Activated T-cell treated with anti-CD3 and anti-CD28 coated beads, Interleukin-2, amount 50 U/mL, for 4 hours (primary cell): ENCODE data around the gene DTX2. TPM values are rescaled to one million over a fixed set of nuclear protein-coding genes. Genes with fewer than 3 reads are reported as not detected.
"Not testable (repeated sequence)": the region's sequence is repeated elsewhere in the genome, so short reads cannot be mapped to it uniquely, and the experiment has no call there.

Experiments
- ATAC-seq, 2 donors: fragments of 200-7000 bp; cut with Tn5 transposase; one replicate each; pipeline ENCODE4 v1.10.0; 2021
- DNase-seq: peaks from one replicate; pipeline ENCODE4 v3.0.0-alpha.2; 2020
- H3K27me3 Mint-ChIP-seq: one replicate; pipeline ENCODE4 v1.8.0; 2021; ENCODE audit warnings: low read depth, mixed read lengths
- H3K36me3 Mint-ChIP-seq: one replicate; pipeline ENCODE4 v1.8.0; 2022; ENCODE audit warnings: mixed read lengths; ENCODE audit not compliant: insufficient read depth
- H3K4me1 Mint-ChIP-seq: one replicate; pipeline ENCODE4 v1.8.0; 2021; ENCODE audit warnings: low read depth, mixed read lengths
- H3K4me3 Mint-ChIP-seq: one replicate; pipeline ENCODE4 v1.8.0; 2021; ENCODE audit warnings: mild to moderate bottlenecking, moderate library complexity, mixed read lengths
- H3K9me3 Mint-ChIP-seq: one replicate; pipeline ENCODE4 v1.8.0; 2021; ENCODE audit warnings: mixed read lengths
- total RNA-seq, 3 donors: library from RNA; stranded (reverse); gene quantifications; one replicate each; pipeline ENCODE4 v1.2.1, GENCODE V29; 2021

Gene DTX2
- total RNA-seq, 3 donors from 2014 or later, result 17.7 to 25.7 (median 21.7) TPM

- Mint-ChIP-seq H3K36me3 (no peaks in the 10 kb centered on the region), H3K27me3 (no peaks in the 10 kb centered on the region), H3K4me3 (no peak within 1 kb of the TSS), H3K9me3 (no peaks in the 10 kb centered on the region), H3K4me1 (peaks cover 3% of the 10 kb centered on the region)
- DNase-seq (no peak), ATAC-seq (peak in 1 of 2 donors; percentile 32)
Observed at GRCh38 chr7:76509931-76510877, 48.7 kb downstream of the DTX2 start, which contains the start of gene UPK3B. TSS of gene UPK3B (plus strand) at chr7:76510552. CDS start at chr7:76510653, 101 bp downstream.

GRCh38 chr7:76511200-76511910 lies 49.8 kb downstream of the DTX2 start:
- H3K9me3 Mint-ChIP-seq, DNase-seq, H3K36me3 Mint-ChIP-seq, H3K4me3 Mint-ChIP-seq, H3K4me1 Mint-ChIP-seq, H3K27me3 Mint-ChIP-seq: not testable (repeated sequence)
- ATAC-seq, result peak in 1 of 2 donors; percentile 21

GRCh38 chr7:76511911-76512885 lies 50.7 kb downstream of the DTX2 start:
- not testable (repeated sequence) for H3K27me3 Mint-ChIP-seq, H3K36me3 Mint-ChIP-seq, H3K4me3 Mint-ChIP-seq, H3K4me1 Mint-ChIP-seq, H3K9me3 Mint-ChIP-seq, DNase-seq, ATAC-seq

- Mint-ChIP-seq H3K36me3 (no peaks in the 10 kb centered on the region), H3K4me3 (no peak overlapping the region), H3K4me1 (peaks cover 3% of the 10 kb centered on the region), H3K27me3 (no peaks in the 10 kb centered on the region), H3K9me3 (no peaks in the 10 kb centered on the region)
- no peak for DNase-seq
- no peak for ATAC-seq
Observed at GRCh38 chr7:76512941-76513816, 51.7 kb downstream of the DTX2 start.

GRCh38 chr7:76513817-76514799 lies 52.6 kb downstream of the DTX2 start:
- Mint-ChIP-seq H3K4me3 (no peak overlapping the region), H3K36me3 (no peaks in the 10 kb centered on the region), H3K4me1 (peaks cover 3% of the 10 kb centered on the region), H3K9me3 (no peaks in the 10 kb centered on the region), H3K27me3 (no peaks in the 10 kb centered on the region)
- DNase-seq (no peak), ATAC-seq (no peak)

- Mint-ChIP-seq H3K4me1 (no peaks in the 10 kb centered on the region), H3K27me3 (no peaks in the 10 kb centered on the region), H3K9me3 (no peaks in the 10 kb centered on the region), H3K36me3 (no peaks in the 10 kb centered on the region), H3K4me3 (no peak overlapping the region)
- no peak for ATAC-seq
- no peak for DNase-seq
Observed at GRCh38 chr7:76514926-76515771, 53.6 kb downstream of the DTX2 start.

GRCh38 chr7:76515999-76516443 lies 54.5 kb downstream of the DTX2 start:
- Mint-ChIP-seq H3K4me3 (no peak overlapping the region), H3K36me3 (no peaks in the 10 kb centered on the region), H3K4me1 (no peaks in the 10 kb centered on the region), H3K27me3 (no peaks in the 10 kb centered on the region), H3K9me3 (no peaks in the 10 kb centered on the region)
- DNase-seq (no peak), ATAC-seq (no peak)

GRCh38 chr7:76516932-76517331 lies 55.4 kb downstream of the DTX2 start:
- not testable (repeated sequence) for H3K4me1 Mint-ChIP-seq, ATAC-seq, DNase-seq, H3K4me3 Mint-ChIP-seq, H3K36me3 Mint-ChIP-seq, H3K27me3 Mint-ChIP-seq, H3K9me3 Mint-ChIP-seq

- H3K27me3 Mint-ChIP-seq, H3K9me3 Mint-ChIP-seq, H3K36me3 Mint-ChIP-seq, H3K4me3 Mint-ChIP-seq, DNase-seq, H3K4me1 Mint-ChIP-seq, ATAC-seq: not testable (repeated sequence)
Observed at GRCh38 chr7:76526183-76526582, 64.7 kb downstream of the DTX2 start.

- not testable (repeated sequence) for H3K4me3 Mint-ChIP-seq, ATAC-seq, H3K27me3 Mint-ChIP-seq
Observed at GRCh38 chr7:76531643-76532042, 70.1 kb downstream of the DTX2 start.

GRCh38 chr7:76543197-76543596 lies 81.7 kb downstream of the DTX2 start, which contains the start of gene SPDYE16:
TSS of gene SPDYE16 (minus strand) at chr7:76543297. CDS start at chr7:76541459, 1,838 bp downstream.
- not testable (repeated sequence) for H3K9me3 Mint-ChIP-seq, H3K4me3 Mint-ChIP-seq, H3K36me3 Mint-ChIP-seq, H3K27me3 Mint-ChIP-seq, H3K4me1 Mint-ChIP-seq, DNase-seq, ATAC-seq

More at GRCh38 chr7:76531643-76532042, 70.1 kb downstream of the DTX2 start:
- DNase-seq, H3K9me3 Mint-ChIP-seq, H3K36me3 Mint-ChIP-seq, H3K4me1 Mint-ChIP-seq: not testable (repeated sequence)
